NCI-H526 (cell line): ENCODE measurements around the gene MSL1.

Source experiments
- DNase-seq, 2 experiments: peaks; one replicate each; lab custom pipeline; 2025; lab: John Stamatoyannopoulos, UW

The MSL1 gene

DNA sequence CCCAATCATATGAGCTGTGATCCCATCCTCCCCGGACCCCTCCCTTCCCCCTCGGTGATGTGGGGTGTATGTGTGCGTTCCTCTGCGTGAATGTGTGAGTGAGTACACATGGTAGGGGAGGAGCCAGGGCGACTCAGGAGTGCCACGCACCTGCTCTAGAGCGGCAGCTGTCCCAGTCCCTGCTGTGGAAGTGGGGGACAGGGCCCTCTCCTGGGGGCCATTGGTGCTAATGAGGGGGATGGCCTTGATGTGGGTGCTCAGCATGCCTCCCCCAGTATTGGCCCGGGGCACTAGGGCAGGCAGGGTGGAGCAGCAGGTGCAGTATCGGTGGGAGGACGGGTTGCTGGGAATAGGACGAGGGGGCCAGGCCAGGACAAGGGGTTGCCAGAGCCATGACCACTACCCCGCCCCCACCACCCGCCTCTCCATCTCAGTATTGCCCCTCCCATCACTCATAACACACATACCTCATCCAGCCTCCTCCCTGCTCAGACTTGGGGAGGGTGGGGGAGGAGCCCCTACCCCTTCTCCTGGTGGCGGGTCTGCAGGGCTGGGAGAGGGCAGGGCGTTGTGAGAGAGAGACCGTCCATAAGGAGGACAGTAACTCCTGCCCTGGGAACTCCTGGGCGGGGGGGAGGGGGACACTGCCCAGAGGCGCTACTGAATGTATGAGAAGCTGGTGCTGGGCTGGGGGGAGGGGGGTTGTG lies 29.9 kb upstream of the MSL1 start:
- peak in 1 of 2 experiments; percentile 21 for DNase-seq

- DNase-seq, result no peak
Measured at GRCh38 chr17:40092581-40092980, 29.2 kb upstream of the MSL1 start.

- DNase-seq, result no peak
Measured at GRCh38 chr17:40093005-40093579, 28.7 kb upstream of the MSL1 start.

DNA sequence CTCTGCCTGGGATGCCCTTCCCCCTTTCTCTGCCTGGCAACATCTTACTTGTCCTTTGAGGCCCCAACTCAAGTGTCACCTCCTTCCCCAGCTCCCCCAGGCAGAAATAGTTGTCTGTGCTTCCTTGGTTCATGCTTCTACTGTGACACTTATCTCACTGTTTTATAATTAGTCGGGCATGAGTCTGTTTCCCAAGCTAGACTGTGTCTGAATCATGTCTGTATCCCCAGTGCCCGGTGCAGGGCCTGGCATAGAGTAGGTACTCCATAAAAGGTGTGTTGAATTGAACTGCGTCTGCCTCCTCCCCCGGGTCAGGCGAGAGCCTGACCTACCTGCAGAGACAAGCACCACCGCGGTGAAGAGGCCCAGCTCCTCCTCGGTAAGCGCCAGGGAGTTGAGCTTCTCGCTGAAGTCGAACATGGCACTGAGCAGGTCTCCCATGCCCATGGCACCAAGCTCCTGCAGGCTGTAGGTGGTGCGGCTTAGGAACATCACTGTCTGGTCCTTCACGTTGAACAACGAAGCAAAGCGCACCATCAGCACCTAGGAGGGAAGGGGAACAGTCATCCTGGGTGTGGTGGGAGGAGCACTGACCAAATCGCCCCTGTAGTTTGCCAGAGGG lies 28.1 kb upstream of the MSL1 start:
- DNase-seq, result no peak

DNA sequence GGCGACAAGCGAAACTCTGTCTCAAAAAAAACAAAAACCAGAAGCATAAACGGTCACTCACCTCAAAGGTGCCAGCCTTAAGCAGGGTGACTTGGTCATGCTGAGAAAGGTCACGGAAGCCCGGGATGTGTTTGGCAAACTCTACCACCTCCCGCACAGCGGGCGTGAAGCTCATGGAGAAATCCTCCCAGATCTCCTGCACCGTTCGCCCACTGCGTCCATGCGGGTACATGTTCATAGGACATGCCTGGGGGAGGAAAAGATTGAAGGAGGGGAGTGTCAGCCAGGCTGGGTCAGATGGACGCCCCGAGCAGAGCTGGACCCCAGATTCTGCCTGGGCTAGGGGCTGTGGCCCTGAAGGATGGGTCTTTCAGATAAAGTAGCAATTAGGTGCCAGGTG lies 26.9 kb upstream of the MSL1 start:
- DNase-seq, result no peak

- no peak for DNase-seq
Measured at GRCh38 chr17:40095351-40095943, 26.3 kb upstream of the MSL1 start.

- no peak for DNase-seq
Measured at GRCh38 chr17:40095944-40096791, 25.6 kb upstream of the MSL1 start.

GRCh38 chr17:40097087-40097486 lies 24.7 kb upstream of the MSL1 start:
- DNase-seq, result no peak

GRCh38 chr17:40097931-40098845 lies 23.6 kb upstream of the MSL1 start:
- peak in 1 of 2 experiments; percentile 10 for DNase-seq

DNA sequence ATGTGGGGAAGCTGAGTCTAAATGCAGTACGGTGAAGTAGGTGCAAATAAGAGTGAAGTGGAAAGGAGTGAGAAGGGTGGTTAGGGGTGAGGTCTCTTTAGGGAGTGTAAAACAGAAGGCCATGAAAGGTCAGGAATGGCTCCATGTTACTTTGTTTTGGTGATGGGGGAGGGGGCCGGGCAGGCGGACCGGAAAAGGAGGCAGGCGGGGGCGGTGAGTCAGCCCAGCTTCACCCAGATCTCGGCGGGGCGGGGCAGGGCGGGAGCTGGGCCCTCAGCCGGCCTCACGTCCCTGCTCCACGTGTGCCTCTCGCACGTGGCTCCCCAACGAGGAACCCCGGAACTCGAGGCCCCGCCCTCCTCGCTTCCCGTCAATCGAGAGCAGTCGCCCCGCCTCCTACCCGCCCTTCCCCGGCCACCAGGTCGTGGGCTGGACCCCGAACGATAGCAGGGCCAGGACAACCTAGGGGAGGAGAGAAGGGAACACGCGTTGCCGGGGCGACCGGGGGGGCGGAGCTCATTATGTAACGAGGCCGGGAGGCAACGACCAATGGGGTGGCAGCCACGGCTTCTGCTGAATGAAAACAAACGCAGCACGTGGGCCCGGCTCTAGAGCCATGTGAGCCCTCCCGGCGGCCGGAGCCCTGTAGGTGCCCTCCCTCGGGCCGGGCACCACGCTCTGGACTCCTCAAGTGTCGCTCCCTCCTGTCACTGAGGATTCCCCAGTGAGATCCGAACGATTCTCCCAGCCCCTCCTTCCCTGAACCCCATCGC lies 22.7 kb upstream of the MSL1 start:
- DNase-seq, result peak; percentile 86 to 96

- DNase-seq, result peak in 1 of 2 experiments; percentile 64
Measured at GRCh38 chr17:40099619-40100418, 22.0 kb upstream of the MSL1 start.

DNA sequence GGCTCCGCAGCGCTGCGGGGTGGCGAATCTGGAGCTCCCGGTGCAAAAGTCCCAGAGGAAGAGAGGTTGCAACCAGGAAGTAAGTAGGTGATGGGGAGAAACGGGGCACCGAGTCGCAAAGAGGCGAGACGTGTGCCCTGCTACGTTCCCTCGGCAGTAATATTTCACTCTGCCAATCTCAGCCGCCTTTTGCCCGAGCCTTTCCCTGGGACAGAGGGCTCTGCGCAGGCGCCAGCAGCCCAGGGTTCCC lies 21.4 kb upstream of the MSL1 start, which contains the start of gene NR1D1:
Gene NR1D1 (minus strand): TSS at position 171 of the 250 bp plus-strand sequence. CDS start 495 bp downstream, outside the sequence.
- DNase-seq, result no peak

GRCh38 chr17:40100669-40101366 lies 21.0 kb upstream of the MSL1 start:
- DNase-seq, result peak; percentile 89 to 97

- DNase-seq, result no peak
Measured at GRCh38 chr17:40101367-40102210, 20.2 kb upstream of the MSL1 start.

DNA sequence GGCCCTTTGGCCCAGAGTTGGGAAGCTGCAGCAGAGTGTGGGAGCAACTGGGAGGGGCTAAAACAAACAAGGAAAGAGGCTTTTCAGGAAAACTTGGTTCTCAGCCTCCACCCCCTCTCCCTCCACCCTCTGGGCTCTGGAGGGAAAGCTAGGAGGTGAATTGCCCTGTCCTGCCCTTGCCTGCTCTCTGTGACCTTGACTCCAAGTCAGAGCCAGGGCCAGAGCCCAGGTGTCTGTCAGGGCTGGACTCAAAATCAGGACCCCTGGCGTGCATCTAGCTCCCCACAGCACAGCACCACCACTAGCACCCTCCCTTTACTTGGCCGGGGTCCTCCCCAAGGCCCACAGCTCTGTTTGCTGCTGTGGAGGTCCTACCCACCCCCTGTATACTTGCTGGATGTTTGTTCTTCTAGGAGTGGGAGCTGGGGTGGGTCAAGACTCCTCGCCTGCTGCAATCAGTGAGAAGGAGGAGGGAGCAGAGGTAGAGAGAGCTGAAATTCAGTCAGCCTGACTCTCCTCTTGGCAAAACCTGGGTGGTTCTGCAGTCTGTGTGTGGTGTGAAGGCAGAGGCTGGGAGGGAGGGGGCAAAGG lies 18.6 kb upstream of the MSL1 start:
- no peak for DNase-seq

- no peak for DNase-seq
Measured at GRCh38 chr17:40103688-40104087, 18.1 kb upstream of the MSL1 start.
